Measurements from ENCODE around the gene ATXN7L1. TPM values are rescaled to one million over a fixed set of nuclear protein-coding genes. Genes with fewer than 3 reads are reported as not detected.

Gene ATXN7L1
- total and polyA plus RNA-seq, 5 donors, result 2.4 to 6.5 (median 4.5) TPM

DNA sequence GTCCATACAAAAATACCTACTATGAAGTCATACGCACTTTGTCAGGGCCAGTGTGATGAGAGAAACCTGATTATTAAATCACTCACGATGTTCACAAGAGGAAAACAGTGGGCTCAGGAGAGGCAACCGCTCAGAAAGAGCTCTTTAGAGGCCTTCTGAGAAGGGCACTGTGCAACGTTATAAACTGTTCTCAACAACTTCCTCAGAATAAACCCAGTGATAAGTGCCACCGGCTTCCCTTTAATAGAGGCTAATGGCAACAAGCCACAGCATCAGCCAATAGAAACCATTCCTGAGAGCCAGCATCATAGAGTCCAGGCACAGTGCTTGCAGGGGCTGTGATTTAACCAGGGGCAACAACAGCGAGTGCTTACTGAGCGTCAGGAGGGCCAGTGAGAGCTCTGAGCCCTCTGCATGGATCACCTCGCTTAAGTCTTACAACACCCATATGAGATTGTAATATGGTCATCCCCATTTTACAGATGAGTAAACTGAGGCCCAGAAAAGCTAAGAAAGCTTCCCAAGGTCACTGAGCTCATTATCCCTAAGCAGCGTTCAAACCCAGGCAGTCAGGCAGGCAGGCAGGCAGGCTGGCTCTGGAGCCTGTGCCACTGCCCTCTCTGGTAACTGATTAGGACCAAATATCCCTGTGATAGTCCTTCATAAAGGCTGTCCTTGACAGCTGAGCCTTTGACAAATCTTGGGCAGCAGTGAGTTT lies 30.9 kb upstream of the ATXN7L1 start:
- ATAC-seq (no peak), DNase-seq (no peak)
- Histone ChIP-seq H3K4me1 (ENCODE audit: control insufficient read depth, insufficient read depth, low read length) (no peaks in the 10 kb centered on the region), H3K4me3 (ENCODE audit: low read length) (no peak overlapping the region), H3K9me3 (ENCODE audit: control insufficient read depth, low read length) (no peaks in the 10 kb centered on the region), H3K27me3 (ENCODE audit: control insufficient read depth, insufficient read depth) (no peaks in the 10 kb centered on the region), H3K27ac (ENCODE audit: low read length) (no peak overlapping the region)
- WGBS, result 63% methylated on average over 9 of the region's 9 CpGs
- intact Hi-C loops (cut with DNase I), result no loop called here

DNA sequence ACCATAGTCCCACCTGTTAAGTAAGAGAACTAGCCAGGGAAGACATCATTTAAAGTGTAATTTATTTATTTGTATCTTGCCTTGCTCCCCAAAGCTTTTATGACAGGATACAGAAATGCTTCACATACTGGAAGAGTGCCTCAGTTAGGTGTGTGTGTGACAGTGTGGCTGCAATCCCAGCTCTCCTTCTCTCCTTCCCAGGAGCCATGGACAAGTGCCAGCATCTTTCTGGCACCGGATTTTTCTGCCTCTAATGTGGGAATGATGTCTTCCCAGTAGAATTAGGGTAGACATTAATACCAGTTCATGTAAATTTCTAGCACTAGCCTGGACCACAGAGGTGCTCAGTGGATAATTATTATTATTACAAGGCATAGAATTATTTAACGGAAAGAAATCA lies 30.3 kb upstream of the ATXN7L1 start:
- no peak for ATAC-seq
- Histone ChIP-seq H3K27ac (ENCODE audit: low read length) (no peak overlapping the region), H3K4me3 (ENCODE audit: low read length) (no peak overlapping the region), H3K27me3 (ENCODE audit: control insufficient read depth, insufficient read depth) (no peaks in the 10 kb centered on the region), H3K4me1 (ENCODE audit: control insufficient read depth, insufficient read depth, low read length) (no peaks in the 10 kb centered on the region), H3K9me3 (ENCODE audit: control insufficient read depth, low read length) (no peaks in the 10 kb centered on the region)
- WGBS, result 32% methylated on average over 2 of the region's 2 CpGs
- peak; percentile 15 to 52 (median 21) for DNase-seq
- intact Hi-C loops (cut with DNase I), result no loop called here

DNA sequence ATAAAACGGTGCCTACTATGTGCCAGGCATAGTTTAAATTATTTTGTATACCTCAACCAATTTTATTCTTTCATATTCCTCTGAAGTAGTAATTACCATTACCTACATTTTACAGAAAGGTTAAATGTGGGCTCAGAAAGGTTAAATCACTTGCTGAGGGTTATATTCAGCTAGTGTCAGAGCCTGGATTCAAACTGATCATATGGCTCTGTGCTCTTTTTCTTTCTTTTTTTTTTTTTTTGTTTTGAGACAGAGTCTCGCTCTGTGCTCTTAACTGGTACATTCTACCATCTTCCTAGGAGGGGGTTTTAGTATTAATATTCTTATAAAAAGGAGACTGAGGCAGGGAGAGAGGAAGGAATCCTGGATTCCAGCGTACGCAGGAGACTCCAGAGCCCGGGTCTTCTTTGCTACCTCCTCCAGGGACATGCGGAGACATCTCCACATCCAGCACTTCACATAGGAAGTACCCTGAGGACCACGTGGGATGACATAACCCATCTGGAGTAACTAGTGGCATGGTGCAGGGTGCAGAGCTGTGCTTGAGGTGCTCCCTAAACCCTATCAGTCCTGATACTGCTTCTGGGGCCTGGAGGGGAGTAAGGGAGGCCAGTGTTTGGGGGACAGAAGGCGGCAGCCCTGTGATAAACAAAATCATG lies 29.6 kb upstream of the ATXN7L1 start:
- 68% methylated on average over 8 of the region's 8 CpGs for WGBS
- no peaks in the 10 kb centered on the region for H3K27me3 ChIP-seq (ENCODE audit: control insufficient read depth, insufficient read depth)
- H3K27ac ChIP-seq (ENCODE audit: low read length), result no peak overlapping the region
- H3K9me3 ChIP-seq (ENCODE audit: control insufficient read depth, low read length), result no peaks in the 10 kb centered on the region
- ATAC-seq (no peak), DNase-seq (no peak)
- intact Hi-C loops (cut with DNase I), result no loop called here
- H3K4me3 ChIP-seq (ENCODE audit: low read length), result no peak overlapping the region
- no peaks in the 10 kb centered on the region for H3K4me1 ChIP-seq (ENCODE audit: control insufficient read depth, insufficient read depth, low read length)

DNA sequence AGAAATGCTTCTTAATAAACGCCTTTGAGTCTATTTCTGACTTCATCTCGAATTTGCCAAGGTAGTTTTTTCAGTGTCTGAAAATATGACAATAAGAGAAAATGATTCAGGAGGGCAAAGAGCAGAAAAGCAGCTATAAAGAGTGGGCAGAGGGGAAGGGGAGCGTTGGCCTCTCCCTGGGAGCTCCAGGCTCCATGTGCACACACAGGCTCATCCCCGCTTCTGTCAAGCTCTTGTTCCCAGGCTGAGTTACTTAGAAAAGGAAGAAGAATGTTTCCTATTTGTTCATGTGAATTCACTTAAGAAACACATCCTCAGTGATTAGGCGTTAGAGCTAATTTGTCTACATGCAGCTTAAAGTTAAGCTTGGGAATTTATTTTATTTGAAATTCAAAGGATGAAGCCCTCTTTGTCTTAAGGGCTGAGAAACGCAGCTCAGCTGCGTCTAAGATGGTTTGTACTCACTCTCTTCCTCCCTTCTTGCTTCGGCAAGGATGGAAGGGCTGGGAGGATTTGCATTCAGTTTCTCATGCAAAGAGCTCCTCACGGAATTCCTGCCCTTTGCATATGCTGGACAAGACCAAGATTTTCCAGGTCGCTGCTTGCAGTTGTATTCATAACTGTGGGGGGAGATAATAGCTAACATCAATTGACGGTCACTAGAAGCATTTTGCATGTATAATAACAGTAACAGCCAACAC lies 29.0 kb upstream of the ATXN7L1 start:
- H3K27ac ChIP-seq (ENCODE audit: low read length), result no peak overlapping the region
- H3K9me3 ChIP-seq (ENCODE audit: control insufficient read depth, low read length), result no peaks in the 10 kb centered on the region
- intact Hi-C loops (cut with DNase I), result no loop called here
- H3K4me3 ChIP-seq (ENCODE audit: low read length), result no peak overlapping the region
- H3K4me1 ChIP-seq (ENCODE audit: control insufficient read depth, insufficient read depth, low read length), result no peaks in the 10 kb centered on the region
- 78% methylated on average over 11 of the region's 11 CpGs for WGBS
- DNase-seq (no peak), ATAC-seq (no peak)
- no peaks in the 10 kb centered on the region for H3K27me3 ChIP-seq (ENCODE audit: control insufficient read depth, insufficient read depth)

DNA sequence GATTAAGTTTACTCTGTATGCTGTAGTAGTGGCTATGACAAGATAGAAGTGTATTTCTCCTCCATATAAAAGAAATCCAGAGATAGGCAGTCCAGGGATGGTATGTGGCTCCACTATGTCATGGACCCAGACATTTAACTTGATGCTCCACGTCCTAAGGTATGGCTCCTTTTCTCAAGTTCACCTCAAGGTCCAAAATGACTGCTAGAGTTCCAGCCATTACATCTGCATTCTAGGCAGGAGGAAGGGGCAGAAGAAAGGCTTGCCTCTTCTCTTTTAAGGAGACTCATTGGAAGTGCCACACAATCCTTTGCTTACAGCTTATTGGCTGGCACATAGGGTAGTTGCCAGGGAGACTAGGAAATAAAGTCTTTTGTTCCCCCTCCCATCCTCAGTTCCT lies 27.7 kb upstream of the ATXN7L1 start:
- no peak overlapping the region for H3K4me3 ChIP-seq (ENCODE audit: low read length)
- no peaks in the 10 kb centered on the region for H3K9me3 ChIP-seq (ENCODE audit: control insufficient read depth, low read length)
- intact Hi-C loops (cut with DNase I), result no loop called here
- H3K27ac ChIP-seq (ENCODE audit: low read length), result no peak overlapping the region
- no peaks in the 10 kb centered on the region for H3K27me3 ChIP-seq (ENCODE audit: control insufficient read depth, insufficient read depth)
- WGBS, result 92% methylated on average over 1 of the region's 1 CpG
- no peaks in the 10 kb centered on the region for H3K4me1 ChIP-seq (ENCODE audit: control insufficient read depth, insufficient read depth, low read length)
- no peak for ATAC-seq
- DNase-seq, result no peak

DNA sequence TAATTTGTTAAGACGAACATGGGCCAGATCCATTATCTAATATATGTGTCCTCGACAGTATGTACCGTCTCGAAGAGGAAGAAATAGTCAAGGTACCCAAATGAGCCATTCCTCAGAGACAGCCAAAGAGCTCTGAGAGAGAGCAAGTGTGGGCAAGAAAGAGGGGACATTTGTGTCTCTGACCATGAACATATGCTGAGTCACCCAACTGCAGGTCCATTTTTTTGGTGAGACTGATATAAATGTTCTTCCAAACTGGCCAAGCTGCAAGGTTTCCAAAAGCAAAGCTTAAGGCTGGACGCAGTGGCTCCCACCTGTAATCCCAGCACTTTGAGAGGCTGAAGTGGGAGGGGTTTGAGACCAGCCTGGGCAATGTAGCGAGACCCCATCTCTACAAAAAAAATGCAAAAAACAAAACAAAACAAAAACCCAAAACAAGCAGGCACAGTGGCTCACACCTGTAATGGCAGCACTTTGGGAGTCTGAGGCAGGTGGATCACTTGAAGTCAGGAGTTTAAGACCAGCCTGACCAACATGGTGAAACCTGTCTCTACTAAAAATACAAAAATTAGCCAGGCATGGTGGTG lies 26.0 kb upstream of the ATXN7L1 start:
- DNase-seq, result no peak
- Histone ChIP-seq H3K4me1 (ENCODE audit: control insufficient read depth, insufficient read depth, low read length) (no peaks in the 10 kb centered on the region), H3K27me3 (ENCODE audit: control insufficient read depth, insufficient read depth) (no peaks in the 10 kb centered on the region), H3K9me3 (ENCODE audit: control insufficient read depth, low read length) (no peaks in the 10 kb centered on the region), H3K4me3 (ENCODE audit: low read length) (no peak overlapping the region), H3K27ac (ENCODE audit: low read length) (no peak overlapping the region)
- ATAC-seq, result no peak
- WGBS, result 95% methylated on average over 6 of the region's 6 CpGs
- intact Hi-C loops (cut with DNase I), result no loop called here

DNA sequence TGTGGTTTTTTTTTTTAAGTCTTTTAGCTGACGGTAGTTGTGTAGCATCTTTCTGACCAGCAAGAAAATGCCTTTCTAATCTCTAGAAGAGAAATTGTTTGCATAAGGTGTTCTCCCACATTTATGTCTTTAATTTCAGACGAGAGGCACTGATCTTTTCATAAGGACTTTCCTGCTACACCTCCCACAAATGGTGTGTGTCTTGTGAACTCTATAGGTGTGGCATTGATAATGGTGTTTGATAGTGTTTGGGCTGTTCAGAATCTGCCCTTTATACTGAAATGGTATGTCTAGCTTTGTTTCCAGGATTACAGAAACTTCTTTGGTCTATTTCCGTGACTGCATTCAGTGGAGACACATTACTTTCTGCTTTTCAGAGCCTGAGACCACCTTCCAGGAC lies 21.6 kb upstream of the ATXN7L1 start:
- H3K27me3 ChIP-seq (ENCODE audit: control insufficient read depth, insufficient read depth), result no peaks in the 10 kb centered on the region
- no peak overlapping the region for H3K4me3 ChIP-seq (ENCODE audit: low read length)
- H3K4me1 ChIP-seq (ENCODE audit: control insufficient read depth, insufficient read depth, low read length), result no peaks in the 10 kb centered on the region
- DNase-seq (no peak), ATAC-seq (no peak)
- H3K27ac ChIP-seq (ENCODE audit: low read length), result no peak overlapping the region
- intact Hi-C loops (cut with DNase I), result no loop called here
- H3K9me3 ChIP-seq (ENCODE audit: control insufficient read depth, low read length), result no peaks in the 10 kb centered on the region
- 85% methylated on average over 3 of the region's 3 CpGs for WGBS

DNA sequence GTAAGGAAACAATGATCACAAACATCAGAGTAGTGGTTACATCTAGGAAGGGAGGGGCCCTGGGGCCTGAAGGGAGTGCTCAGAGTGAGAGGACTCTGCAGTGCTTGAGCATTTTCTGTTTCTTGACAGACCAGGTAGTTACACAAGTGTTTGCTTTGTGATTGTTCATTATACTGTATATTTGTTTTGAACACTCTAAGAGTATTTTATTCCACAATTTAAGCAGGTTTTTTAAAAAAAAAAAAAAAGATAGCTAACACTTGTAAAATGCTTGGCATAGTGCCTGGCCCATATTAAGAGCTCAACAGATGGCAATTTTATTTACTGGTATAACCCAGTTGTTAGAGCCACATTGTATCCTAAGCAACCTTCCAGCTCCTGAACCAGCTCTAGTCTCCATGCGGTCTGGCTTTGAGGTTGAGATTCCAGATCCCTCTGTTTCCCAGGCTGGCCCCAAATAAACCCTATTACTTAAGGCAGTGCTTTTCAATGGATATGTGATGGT lies 20.1 kb upstream of the ATXN7L1 start:
- no peak overlapping the region for H3K4me3 ChIP-seq (ENCODE audit: low read length)
- H3K9me3 ChIP-seq (ENCODE audit: control insufficient read depth, low read length), result no peaks in the 10 kb centered on the region
- no peak overlapping the region for H3K27ac ChIP-seq (ENCODE audit: low read length)
- no peaks in the 10 kb centered on the region for H3K4me1 ChIP-seq (ENCODE audit: control insufficient read depth, insufficient read depth, low read length)
- H3K27me3 ChIP-seq (ENCODE audit: control insufficient read depth, insufficient read depth), result no peaks in the 10 kb centered on the region
- intact Hi-C loops (cut with DNase I), result no loop called here
- DNase-seq (no peak), ATAC-seq (no peak)
- 71% methylated on average over 1 of the region's 1 CpG for WGBS

DNA sequence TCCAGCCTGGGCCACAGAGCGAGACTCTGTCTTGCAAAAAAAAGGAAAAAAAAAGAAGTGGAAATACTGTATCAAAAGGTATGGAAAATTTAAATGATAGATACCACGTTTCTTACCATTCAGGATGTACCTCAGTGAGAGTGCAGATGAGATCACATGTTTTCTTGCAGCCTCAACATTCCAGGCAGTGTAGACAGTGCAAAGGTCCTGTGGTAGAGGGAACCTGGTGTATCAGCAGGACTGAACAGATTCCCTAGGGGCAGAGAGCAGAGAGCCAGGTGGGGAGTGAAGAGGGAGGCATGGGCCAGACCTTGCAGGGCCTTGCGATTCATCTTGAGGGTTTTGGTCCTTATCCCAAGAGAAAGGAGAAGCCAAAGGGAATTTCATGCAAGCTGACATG lies 17.7 kb upstream of the ATXN7L1 start:
- no peak overlapping the region for H3K4me3 ChIP-seq (ENCODE audit: low read length)
- H3K9me3 ChIP-seq (ENCODE audit: control insufficient read depth, low read length), result no peaks in the 10 kb centered on the region
- DNase-seq (no peak), ATAC-seq (no peak)
- H3K4me1 ChIP-seq (ENCODE audit: control insufficient read depth, insufficient read depth, low read length), result no peaks in the 10 kb centered on the region
- 96% methylated on average over 3 of the region's 3 CpGs for WGBS
- no peaks in the 10 kb centered on the region for H3K27me3 ChIP-seq (ENCODE audit: control insufficient read depth, insufficient read depth)
- H3K27ac ChIP-seq (ENCODE audit: low read length), result no peak overlapping the region
- intact Hi-C loops (cut with DNase I), result no loop called here

DNA sequence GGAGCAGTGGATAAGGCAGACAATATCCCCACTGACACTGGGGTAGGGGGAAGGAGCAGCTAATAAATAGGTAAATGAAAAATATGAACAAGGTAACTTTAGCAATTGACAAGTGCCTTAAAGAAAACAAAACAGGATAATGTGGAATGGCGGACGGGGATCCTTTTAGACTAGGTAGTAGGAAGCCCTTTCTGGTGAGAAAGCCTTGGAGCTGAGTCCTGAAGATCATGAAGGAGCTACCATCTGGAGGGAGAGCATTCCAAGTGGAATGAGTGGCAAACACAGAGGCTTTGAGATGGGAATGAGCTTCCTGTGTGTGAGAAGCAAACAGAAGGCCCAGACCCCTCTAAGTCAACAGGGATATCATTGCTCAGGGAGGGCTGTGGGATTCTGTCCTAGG lies 16.0 kb upstream of the ATXN7L1 start:
- Histone ChIP-seq H3K9me3 (ENCODE audit: control insufficient read depth, low read length) (no peaks in the 10 kb centered on the region), H3K4me1 (ENCODE audit: control insufficient read depth, insufficient read depth, low read length) (no peaks in the 10 kb centered on the region), H3K4me3 (ENCODE audit: low read length) (no peak overlapping the region), H3K27me3 (ENCODE audit: control insufficient read depth, insufficient read depth) (no peaks in the 10 kb centered on the region), H3K27ac (ENCODE audit: low read length) (no peak overlapping the region)
- WGBS, result 94% methylated on average over 2 of the region's 2 CpGs
- intact Hi-C loops (cut with DNase I), result no loop called here
- DNase-seq (no peak), ATAC-seq (no peak)
